Naive thymus-derived CD8-positive, alpha-beta T cell (primary cell): ENCODE results near the gene DNAJC5. TPM values are rescaled to one million over a fixed set of nuclear protein-coding genes. Genes with fewer than 3 reads are reported as not detected.
"Not testable (repeated sequence)": the region's sequence is repeated elsewhere in the genome, so short reads cannot be mapped to it uniquely, and the experiment has no call there.

Source experiments
- ATAC-seq, 2 donors: fragments of 150-1000 bp; cut with Tn5 transposase in 1 of 2; sonication (Bioruptor Pico), chemical (Tn5 transposase) in 1 of 2; 1 replicate in 1 of 2; 2 replicates in 1 of 2; pipeline ENCODE4 v1.10.0; 2021; ENCODE audit warnings: mild to moderate bottlenecking in 2 of 2, moderate library complexity in 2 of 2
- POLR2A ChIA-PET: fragments of 350-600 bp; sonication (Branson Sonifier 250); formaldehyde crosslinking; loops from one replicate; lab custom pipeline; 2021; ENCODE audit warnings: antibody characterized with exemption; lab: Charles Lee
- DNase-seq, 10 donors: peaks; one replicate each; pipeline versions ENCODE4 v3.0.0 to v3.0.0-alpha.2; 2020 to 2022
- H3K27ac Mint-ChIP-seq, 10 donors: one replicate each; pipeline ENCODE4 v1.8.0; 2020 to 2022; ENCODE audit warnings: mild to moderate bottlenecking in 10 of 10, mixed read lengths in 10 of 10, moderate library complexity in 4 of 10, inconsistent platforms in 1 of 10
- H3K27me3 Mint-ChIP-seq, 5 donors: one replicate each; pipeline ENCODE4 v1.8.0; 2021 to 2022; ENCODE audit warnings: mixed read lengths in 5 of 5
- H3K36me3 Mint-ChIP-seq, 3 donors: one replicate each; pipeline ENCODE4 v1.8.0; 2020 to 2022; ENCODE audit warnings: mixed read lengths in 3 of 3, mild to moderate bottlenecking in 2 of 3, inconsistent platforms in 1 of 3
- H3K4me1 Mint-ChIP-seq, 4 donors: one replicate each; pipeline ENCODE4 v1.8.0; 2021 to 2022; ENCODE audit warnings: mixed read lengths in 4 of 4
- H3K4me3 Mint-ChIP-seq, 10 donors: one replicate each; pipeline ENCODE4 v1.8.0; 2020 to 2022; ENCODE audit warnings: mild to moderate bottlenecking in 10 of 10, mixed read lengths in 10 of 10, moderate library complexity in 6 of 10, inconsistent platforms in 1 of 10
- H3K9me3 Mint-ChIP-seq, 9 donors: one replicate each; pipeline ENCODE4 v1.8.0; 2020 to 2022; ENCODE audit warnings: mixed read lengths in 9 of 9, mild to moderate bottlenecking in 3 of 9, inconsistent platforms in 1 of 9, moderate library complexity in 1 of 9
- polyA plus RNA-seq, 3 donors: library from polyadenylated mRNA; unstranded; fragments of 300-500 nt; fragmentation: Illumina TruSeq; gene quantifications; one replicate each; pipeline ENCODE4 v1.2.3, GENCODE V29; 2021
- total RNA-seq, 8 experiments: library from RNA in 2 of 8; stranded (reverse) in 2 of 8; gene quantifications; one replicate each; pipeline ENCODE4 v1.2.3 and lab custom pipeline; 2021 to 2026

Gene DNAJC5
- total and polyA plus RNA-seq, 5 experiments from 2014 or later: 4.7 to 52.9 (median 7.1) TPM

GRCh38 chr20:63878899-63879663, 15.8 kb upstream of the DNAJC5 start:
- DNase-seq (no peak), ATAC-seq (no peak)
- no peaks in the 10 kb centered on the region for H3K9me3 Mint-ChIP-seq

DNA sequence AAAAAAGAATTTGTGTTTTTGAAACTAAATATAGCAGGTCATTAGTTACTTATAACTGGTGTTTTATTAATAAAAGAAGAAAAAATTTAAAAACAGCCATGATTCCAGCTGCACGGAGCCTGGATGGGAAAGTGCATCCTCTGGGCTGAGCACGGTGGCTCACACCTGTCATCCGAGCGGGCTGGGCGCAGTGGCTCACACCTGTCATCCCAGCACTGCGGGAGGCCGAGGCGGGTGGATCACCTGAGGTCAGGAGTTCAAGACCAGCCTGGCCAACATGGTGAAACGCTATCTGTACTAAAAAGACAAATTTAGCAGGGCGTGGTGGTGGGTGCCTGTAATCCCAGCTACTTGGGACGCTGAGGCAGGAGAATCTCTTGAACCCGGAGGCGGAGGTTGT, 14.0 kb upstream of the DNAJC5 start:
- DNase-seq, H3K9me3 Mint-ChIP-seq, POLR2A ChIA-PET, H3K27ac Mint-ChIP-seq, H3K27me3 Mint-ChIP-seq, ATAC-seq, H3K4me1 Mint-ChIP-seq, H3K4me3 Mint-ChIP-seq: not testable (repeated sequence)
- peaks cover 0 to 38% (median 7%) of the 10 kb centered on the region in 3 donors for H3K36me3 Mint-ChIP-seq

More at GRCh38 chr20:63878899-63879663, 15.8 kb upstream of the DNAJC5 start:
- POLR2A ChIA-PET: interaction anchor here (0.5 kb wide), 1 partner anchor 13 kb away, joined by 4 read pairs; no protein-coding TSS in a partner anchor
- Mint-ChIP-seq H3K27me3 (no peaks in the 10 kb centered on the region), H3K4me3 (no peak overlapping the region), H3K36me3 (peaks cover 0 to 48% (median 17%) of the 10 kb centered on the region in 3 donors), H3K4me1 (peaks cover 0 to 7% (median 5%) of the 10 kb centered on the region in 4 donors), H3K27ac (peak overlapping the region in 1 of 10 donors; percentile 34)

GRCh38 chr20:63881451-63882226, 13.3 kb upstream of the DNAJC5 start:
- Mint-ChIP-seq H3K36me3 (peaks cover 0 to 32% (median 0%) of the 10 kb centered on the region in 3 donors), H3K9me3 (no peaks in the 10 kb centered on the region), H3K4me3 (no peak overlapping the region), H3K27ac (no peak overlapping the region), H3K27me3 (no peaks in the 10 kb centered on the region), H3K4me1 (peaks cover 0 to 3% (median 2%) of the 10 kb centered on the region in 4 donors)
- POLR2A ChIA-PET: no interaction called here
- no peak for DNase-seq
- ATAC-seq: no peak

DNA sequence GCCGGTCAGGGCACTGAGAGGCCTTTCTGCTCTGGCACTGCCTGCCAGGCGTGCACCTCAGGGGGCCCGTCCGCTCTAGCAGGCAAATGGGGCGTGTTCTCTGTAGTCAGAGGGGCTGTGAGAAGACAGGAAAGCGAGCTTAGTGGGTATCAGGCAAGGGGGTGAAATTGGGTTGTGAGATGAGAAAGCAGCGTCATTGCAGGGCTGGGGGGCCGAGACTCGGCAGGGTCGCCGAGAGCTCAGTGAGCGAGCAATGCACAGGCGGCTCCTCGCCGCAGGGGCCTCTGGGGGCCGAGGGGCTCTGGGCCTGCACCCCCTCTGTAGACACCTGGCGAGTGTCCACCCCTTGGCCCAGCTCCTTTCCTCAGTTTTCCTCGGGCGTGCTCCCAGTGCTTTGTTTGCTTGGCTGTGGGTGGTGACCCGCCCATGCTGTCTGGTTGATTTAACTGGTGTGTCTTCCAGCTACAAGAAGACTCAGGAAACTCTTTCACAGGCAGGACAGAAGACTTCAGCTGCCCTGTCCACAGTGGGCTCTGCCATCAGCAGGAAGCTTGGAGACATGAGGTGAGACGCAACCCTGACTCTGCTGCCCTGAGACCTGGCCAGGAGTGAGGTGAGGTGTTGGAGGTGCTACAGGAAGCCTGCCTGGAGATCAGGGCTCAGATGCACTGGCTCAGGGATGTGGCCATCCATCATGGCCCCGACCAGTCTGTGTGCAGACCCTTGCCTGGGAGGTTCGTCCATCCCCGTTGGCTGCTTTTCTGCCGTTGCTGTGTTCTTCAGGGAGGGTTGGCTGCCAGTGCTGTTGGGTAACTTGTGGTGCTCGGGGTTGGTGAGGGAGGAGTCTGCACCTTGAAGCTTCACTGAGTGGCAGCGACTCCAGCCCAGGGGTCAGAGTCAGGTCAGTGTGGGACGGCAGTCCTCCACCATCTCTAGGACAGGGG, 12.4 kb upstream of the DNAJC5 start:
- POLR2A ChIA-PET: no interaction called here
- Mint-ChIP-seq H3K27ac (peak overlapping the region in 1 of 10 donors; percentile 76), H3K4me1 (peaks cover 0 to 5% (median under 1%) of the 10 kb centered on the region in 4 donors)

GRCh38 chr20:63883201-63883593, 11.7 kb upstream of the DNAJC5 start:
- Mint-ChIP-seq H3K4me1 (peaks cover 0 to 5% (median under 1%) of the 10 kb centered on the region in 4 donors), H3K36me3 (peaks cover 0 to 35% (median 2%) of the 10 kb centered on the region in 3 donors), H3K27me3 (no peaks in the 10 kb centered on the region), H3K4me3 (no peak overlapping the region), H3K27ac (peak overlapping the region in 1 of 10 donors; percentile 48), H3K9me3 (no peaks in the 10 kb centered on the region)
- POLR2A ChIA-PET: no interaction called here
- ATAC-seq (no peak), DNase-seq (no peak)

More for the DNA sequence above, 12.4 kb upstream of the DNAJC5 start:
- Mint-ChIP-seq H3K4me3 (no peak overlapping the region), H3K36me3 (peaks cover 0 to 36% (median 2%) of the 10 kb centered on the region in 3 donors), H3K27me3 (no peaks in the 10 kb centered on the region), H3K9me3 (no peaks in the 10 kb centered on the region)
- DNase-seq: peak in 1 of 10 donors; percentile 23
- no peak for ATAC-seq

DNA sequence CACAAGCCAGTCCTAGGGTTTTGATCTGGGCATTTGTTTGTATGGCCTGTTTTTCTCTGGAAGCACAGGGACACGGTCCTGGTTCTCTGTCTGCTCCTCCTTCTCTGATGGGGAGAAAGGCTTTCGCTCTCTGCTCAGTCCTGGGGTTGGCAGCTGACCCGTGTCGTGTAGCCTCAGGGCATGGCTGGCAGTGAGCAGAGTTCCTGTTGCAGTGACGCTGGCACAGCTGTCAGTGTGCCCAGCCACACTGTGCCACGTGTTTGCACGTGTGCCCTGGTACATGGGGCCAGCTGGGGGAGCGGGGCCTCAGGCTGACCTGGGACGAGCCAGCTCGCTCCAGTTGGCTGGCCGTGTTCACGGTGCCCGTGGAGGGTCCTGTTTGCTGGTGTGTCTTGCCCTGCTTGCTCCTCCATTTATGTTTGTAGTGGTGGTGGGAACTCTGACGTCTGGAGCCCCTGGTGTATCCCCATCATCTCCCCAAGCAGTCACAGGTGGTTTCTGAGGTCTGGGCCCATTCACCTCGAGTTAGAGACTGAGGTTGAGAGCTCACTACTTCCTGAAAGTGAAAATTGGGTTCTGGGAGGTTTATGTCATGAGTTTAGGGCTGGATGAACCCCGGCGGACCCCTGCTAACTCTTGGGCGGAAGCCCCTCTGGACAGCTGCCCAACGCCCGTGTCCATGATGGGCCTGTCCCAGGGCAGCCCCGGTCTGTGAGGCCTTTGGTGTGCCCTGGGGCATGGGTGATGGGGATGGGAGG, 10.2 kb upstream of the DNAJC5 start:
- ATAC-seq (no peak), DNase-seq (no peak)
- Mint-ChIP-seq H3K27me3 (no peaks in the 10 kb centered on the region), H3K4me3 (no peak overlapping the region), H3K9me3 (no peaks in the 10 kb centered on the region), H3K27ac (no peak overlapping the region), H3K4me1 (peaks cover 0 to 5% (median under 1%) of the 10 kb centered on the region in 4 donors), H3K36me3 (peaks cover 0 to 40% (median 6%) of the 10 kb centered on the region in 3 donors)
- POLR2A ChIA-PET: interaction anchor here (1.1 kb wide), 1 partner anchor 12 kb away, joined by 3 read pairs; no protein-coding TSS in a partner anchor

GRCh38 chr20:63885264-63886053, 9.5 kb upstream of the DNAJC5 start:
- Mint-ChIP-seq H3K4me3 (no peak overlapping the region), H3K36me3 (peaks cover 0 to 45% (median 7%) of the 10 kb centered on the region in 3 donors), H3K4me1 (peaks cover 0 to 5% (median under 1%) of the 10 kb centered on the region in 4 donors), H3K9me3 (no peaks in the 10 kb centered on the region), H3K27me3 (no peaks in the 10 kb centered on the region), H3K27ac (peak overlapping the region in 1 of 10 donors; percentile 59)
- POLR2A ChIA-PET: no interaction called here
- no peak for DNase-seq
- no peak for ATAC-seq

GRCh38 chr20:63886054-63886419, 8.9 kb upstream of the DNAJC5 start:
- Mint-ChIP-seq H3K27ac (no peak overlapping the region), H3K36me3 (peaks cover 0 to 46% (median 7%) of the 10 kb centered on the region in 3 donors), H3K4me1 (peaks cover 0 to 6% (median under 1%) of the 10 kb centered on the region in 4 donors), H3K9me3 (no peaks in the 10 kb centered on the region), H3K27me3 (no peaks in the 10 kb centered on the region), H3K4me3 (no peak overlapping the region)
- ATAC-seq (no peak), DNase-seq (no peak)
- POLR2A ChIA-PET: no interaction called here

DNA sequence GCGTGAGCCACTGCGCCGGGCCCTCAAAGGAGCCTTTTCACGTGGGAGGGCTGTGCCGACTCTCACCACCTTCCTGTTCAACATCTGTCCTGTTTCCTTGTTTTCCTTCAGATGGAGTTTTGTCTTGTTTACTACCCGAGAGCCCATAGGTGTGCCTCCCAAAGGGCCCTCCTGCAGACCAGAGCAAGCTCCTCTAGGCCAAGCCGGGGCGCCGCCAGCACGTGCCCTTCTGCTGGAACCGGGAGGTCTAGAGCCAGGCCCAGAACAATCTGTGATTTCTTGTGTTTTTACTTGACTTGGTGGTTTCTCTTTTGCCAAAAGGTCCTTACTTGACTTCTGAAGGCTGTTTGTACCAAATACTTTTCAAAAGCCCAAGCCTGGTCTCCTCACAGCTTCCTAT, 8.0 kb upstream of the DNAJC5 start:
- H3K9me3 Mint-ChIP-seq: no peaks in the 10 kb centered on the region
- H3K27ac Mint-ChIP-seq: peak overlapping the region in 3 of 10 donors; percentile 22 to 81 (median 53)
- H3K4me3 Mint-ChIP-seq: no peak overlapping the region
- POLR2A ChIA-PET: interaction anchor here (0.6 to 0.9 kb wide), 2 partner anchors 12 to 20 kb away, joined by 3 read pairs; no protein-coding TSS in a partner anchor
- H3K36me3 Mint-ChIP-seq: peaks cover 0 to 50% (median 7%) of the 10 kb centered on the region in 3 donors
- H3K4me1 Mint-ChIP-seq: peaks cover 0 to 6% (median under 1%) of the 10 kb centered on the region in 4 donors
- no peak for DNase-seq
- no peaks in the 10 kb centered on the region for H3K27me3 Mint-ChIP-seq
- no peak for ATAC-seq

DNA sequence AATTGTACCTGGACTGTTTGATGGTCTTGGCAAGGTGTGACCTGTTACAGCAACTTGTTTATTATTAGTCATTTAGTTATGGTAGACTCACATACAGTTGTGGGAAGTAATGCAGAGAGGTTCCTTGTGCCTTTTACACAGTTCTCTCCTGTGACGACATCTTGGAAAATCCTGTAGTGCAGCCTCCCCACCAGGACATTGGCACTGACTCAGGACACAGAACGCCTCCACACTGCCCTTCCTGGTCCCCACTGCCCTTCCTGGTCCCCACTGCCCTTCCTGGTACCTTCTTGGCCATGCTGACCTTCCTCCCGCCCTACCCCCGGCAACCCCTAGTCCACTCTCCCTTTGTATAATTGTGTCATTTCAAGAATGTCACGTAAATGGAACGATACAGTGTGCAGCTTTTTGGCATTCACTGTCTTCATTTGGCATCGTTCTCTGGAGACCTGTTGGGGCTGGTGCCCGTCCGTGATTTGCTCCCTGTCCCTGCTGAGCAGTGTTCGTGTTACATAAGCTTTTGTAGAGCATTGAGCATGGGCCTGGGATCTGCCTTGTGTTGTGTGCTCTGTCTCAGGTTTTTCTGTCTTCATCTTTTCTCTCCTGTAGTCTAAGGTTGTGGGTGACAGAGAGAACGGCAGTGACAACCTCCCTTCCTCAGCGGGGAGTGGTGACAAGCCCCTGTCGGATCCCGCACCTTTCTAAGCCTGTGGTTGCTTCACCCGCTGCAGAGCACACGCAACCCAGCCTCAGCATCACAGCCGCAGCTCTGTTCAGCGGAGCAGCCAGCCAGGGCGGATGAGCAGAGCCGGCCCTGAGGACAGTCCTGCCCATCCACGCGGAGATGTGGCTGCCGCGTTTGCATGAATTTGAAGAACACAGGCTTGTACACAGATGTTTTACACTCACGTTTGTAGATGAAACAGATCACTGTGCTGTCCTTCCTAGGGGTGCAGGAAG, 5.4 kb upstream of the DNAJC5 start:
- POLR2A ChIA-PET: interaction anchor here (1.1 kb wide), 1 partner anchor 139 kb away, joined by 3 read pairs; no protein-coding TSS in a partner anchor

More for the DNA sequence above, 5.4 kb upstream of the DNAJC5 start:
- DNase-seq (no peak), ATAC-seq (no peak)
- H3K36me3 Mint-ChIP-seq: peaks cover 0 to 38% (median 7%) of the 10 kb centered on the region in 3 donors
- H3K4me3 Mint-ChIP-seq: no peak overlapping the region
- no peaks in the 10 kb centered on the region for H3K9me3 Mint-ChIP-seq
- H3K27ac Mint-ChIP-seq: no peak overlapping the region
- H3K27me3 Mint-ChIP-seq: no peaks in the 10 kb centered on the region
- peaks cover 7 to 8% (median 7%) of the 10 kb centered on the region in 4 donors for H3K4me1 Mint-ChIP-seq
